Muscle of arm (tissue), 12 donors: ENCODE results near the gene ASTL. TPM values are rescaled to one million over a fixed set of nuclear protein-coding genes. Genes with fewer than 3 reads are reported as not detected.
"Not testable (repeated sequence)": the region's sequence is repeated elsewhere in the genome, so short reads cannot be mapped to it uniquely, and the experiment has no call there.

Experiments used
- DNase-seq: peaks from one replicate; pipeline ENCODE4 v3.0.0-alpha.2; 2013
- polyA plus RNA-seq, 12 donors: library from polyadenylated mRNA; unstranded; fragments of 120-200 nt; gene quantifications; one replicate each; pipeline ENCODE4 v1.2.1, GENCODE V29; 2013; ENCODE audit not compliant: insufficient read length in 12 of 12

The ASTL gene
- polyA plus RNA-seq, 12 donors = 0.15 to 0.21 (median 0.20) TPM; not detected in 9

DNA sequence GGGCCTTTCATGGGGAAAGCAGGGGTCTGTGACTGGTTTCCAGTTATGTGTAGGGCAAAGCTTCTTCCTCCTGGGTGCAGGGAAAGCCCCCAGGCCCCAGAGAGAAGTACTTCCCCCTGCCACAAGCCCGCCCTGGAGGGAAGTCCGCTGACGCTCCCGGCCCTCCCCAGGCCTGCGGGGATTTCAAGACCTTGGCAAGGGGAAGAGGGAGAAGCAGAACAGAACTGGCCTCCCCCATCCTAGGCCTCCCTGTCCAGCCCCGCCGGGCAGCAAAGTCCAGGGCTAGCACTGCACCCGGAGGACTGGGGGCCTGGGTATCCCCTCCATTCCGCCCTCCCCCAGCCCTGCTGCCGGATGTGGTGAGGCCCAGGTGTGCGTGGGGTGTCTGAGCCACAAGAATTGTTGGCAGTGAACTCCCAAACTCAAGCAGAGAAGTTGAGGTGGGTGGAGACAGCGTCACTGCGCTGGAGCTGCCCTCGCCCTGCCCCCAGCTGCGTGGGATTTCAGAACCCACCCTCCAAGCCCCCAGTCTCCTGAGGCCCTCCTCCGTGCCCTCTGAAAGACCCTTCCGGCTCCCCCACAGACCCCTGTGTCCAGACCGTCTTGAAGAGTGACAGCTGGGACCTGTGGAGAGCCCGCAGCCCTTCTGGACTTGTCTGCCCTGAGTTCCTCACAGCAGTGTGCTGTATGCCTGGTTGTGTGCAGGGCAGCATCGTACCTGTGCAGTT is 8.0 kb upstream of the ASTL start:
- DNase-seq = peak; percentile 36

DNA sequence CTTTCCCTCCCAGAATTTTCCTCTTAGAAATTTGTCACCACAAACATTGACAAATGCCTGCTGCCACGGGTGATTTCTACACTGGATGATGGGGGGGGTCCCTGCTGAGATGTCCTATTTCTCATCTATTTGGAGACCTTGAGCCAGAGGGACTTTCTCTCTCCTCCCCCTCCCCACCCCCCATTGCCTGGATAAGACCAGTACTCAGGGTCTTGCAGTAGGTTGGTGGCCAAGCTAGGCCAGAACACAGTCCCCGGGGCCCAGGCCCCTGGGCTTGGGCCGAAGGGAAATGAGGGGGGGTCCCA is 7.5 kb upstream of the ASTL start:
- no peak for DNase-seq

DNA sequence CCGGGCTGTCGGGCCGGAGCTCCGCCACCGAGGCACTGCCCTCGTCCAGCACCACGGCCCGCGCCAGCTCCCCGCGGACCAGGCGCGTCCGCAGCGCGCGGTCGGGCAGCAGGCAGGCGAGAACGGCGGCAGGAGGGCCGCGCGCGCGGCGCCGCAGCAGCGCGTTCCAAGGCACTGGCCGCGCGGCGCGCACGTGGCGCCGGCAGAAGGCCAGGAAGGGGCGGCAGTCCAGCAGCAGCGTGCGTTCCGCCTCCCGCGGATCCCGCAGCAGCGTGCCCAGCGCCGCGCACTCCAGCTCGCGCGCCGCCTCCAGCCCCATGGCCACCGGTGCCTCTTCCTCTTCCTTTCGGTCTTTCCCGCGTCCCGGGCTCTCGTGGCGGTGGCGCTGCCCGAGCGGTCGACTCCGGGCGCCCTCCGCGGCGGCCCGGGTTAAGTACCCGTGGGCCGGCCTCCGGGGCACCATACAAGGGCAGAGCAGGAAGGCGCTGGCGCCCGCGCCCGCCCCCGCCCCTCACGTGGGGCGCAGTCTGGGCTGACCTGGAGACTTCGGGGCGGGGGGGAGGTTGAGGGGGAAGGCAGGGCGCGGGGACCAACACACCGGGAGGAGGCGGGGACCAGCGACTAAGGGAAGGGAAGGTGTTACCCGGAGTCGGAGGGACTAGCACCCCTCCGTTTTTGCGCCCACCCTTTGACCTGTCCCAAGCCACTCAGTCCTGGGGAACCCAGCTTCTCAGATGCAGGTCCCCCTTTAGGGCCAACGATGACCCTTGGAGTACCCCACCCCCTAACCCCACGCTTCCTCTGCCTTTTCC is 6.9 kb upstream of the ASTL start, which contains the start of gene DUSP2:
DUSP2 (minus strand) TSS at position 405 of the 812 bp plus-strand sequence; CDS start at position 319, 86 bp downstream.
- DNase-seq = peak; percentile 65

DNA sequence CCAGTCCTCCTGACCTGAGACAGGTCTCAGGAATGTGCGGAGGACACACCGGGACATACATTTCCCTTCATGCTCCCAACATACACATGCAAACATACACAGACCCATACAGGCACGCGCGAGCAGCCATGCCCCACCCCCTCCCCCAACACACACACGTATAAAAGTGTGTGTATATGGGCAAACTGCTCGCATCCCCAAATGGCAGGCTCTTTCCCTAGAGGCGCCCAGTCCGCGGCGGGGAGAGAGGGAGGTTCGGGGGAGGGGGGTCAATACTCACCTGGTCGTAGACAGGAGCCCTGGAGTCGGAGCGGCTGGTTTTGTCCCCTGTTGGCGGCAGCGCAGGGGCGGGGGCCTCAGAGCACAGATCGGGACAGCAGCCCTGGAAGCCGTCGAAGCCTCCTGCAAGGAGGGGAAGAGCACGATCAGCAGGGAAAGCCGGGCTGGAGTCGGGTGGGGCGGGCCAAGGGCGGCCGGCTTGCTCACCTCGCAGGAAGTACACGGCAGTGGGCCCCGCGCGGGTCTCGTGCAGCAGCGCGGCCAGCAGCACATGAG is 6.3 kb upstream of the ASTL start:
- no peak for DNase-seq

DNA sequence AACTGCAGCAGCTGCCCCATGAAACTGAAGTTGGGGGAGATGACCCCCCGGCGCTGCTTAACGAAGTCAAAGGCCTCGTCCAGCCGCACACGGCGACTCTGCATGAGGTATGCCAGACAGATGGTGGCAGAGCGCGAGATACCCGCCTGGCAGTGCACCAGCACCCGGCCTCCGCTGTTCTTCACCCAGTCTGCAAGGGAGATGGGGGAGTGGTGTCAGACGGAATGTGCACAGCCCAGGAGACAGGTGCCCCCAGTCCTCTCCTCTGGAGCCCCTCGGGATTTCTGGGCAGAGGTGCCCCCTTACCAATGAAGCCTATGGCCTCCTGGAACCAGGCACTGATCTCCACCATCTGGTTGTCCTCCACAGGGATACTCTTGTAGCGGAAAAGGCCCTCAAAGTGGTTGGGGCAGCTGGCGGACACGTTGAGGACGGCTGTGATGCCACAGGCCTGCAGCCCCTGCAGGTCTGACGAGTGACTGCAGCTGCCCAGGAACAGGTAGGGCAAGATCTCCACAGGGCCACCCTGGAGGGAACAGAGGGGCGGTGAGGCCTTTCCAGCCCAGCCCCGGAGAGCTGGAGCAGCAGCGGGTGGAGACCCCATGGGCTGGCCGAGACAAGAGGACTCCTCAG is 5.7 kb upstream of the ASTL start:
- DNase-seq = no peak

DNA sequence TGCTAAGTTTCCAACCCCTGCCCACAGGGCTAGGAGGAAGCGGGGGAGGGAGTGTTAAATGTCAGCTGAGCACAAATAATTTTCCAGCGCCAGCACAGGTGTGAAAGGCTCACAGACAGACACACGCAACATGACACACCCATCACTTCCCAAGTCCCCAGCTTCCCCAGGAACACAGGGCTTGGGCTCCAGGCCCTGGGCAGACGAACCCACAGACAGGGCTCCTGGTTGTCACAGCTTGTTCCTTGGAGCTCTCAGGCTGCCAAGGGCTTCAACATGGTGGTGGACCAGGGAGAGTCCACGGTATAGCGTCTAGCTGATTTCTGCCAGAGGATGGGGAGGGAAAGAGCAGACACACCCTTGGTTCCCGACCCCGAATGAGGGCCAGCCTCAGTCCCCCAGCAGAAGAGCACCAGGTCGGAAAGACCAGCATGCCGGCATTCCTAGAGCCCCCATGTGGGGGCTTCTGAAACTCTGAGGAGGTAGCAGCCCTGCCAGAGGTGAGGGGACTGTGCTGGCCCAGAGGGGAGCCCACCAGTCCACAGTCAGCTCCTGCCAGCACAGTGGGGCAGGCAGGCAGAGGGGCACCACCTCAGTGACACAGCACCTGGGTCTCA is 5.0 kb upstream of the ASTL start:
- no peak for DNase-seq

DNA sequence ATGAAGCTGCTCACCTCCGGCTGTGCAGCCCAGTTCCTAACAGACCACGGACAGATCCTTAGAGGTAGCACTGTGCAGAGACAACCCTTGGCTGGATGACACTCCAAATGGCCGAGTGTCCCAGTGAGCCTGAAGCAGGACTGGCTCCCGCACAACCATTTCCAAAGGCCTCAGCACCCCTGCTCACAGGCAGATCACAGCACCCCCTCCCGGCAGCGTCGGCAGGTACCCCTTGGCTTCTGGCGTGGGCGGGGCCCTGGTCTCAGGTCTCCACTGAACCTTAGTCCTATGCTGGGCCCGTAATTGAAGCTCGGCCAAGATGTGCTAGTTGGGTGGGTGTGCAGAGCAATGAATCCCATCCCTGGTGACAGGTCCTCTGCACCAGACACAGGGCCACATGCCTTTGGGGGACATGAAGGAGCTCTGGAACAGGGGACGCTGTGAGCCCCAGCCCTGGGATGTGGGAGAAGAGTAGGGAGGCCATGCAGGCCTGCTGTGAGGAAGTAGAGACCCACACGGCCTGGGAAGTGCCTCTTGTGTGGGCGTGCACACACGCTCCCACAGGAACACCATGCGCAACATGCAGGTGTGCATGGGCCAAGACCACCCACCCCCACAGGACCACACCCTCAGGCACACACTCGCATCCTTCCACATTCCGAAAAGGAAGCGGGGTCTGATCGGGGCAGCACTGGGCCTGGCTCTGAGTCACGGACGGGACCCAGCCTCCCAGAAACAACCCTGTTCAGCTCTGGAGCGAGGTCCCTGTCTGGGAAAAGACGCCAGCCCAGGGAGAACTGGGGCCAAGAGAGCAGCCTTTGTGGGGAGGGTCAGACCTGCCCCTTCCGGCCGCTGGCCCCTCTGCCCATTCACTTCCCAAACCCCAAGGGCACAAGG is 4.2 kb upstream of the ASTL start:
- no peak for DNase-seq

DNA sequence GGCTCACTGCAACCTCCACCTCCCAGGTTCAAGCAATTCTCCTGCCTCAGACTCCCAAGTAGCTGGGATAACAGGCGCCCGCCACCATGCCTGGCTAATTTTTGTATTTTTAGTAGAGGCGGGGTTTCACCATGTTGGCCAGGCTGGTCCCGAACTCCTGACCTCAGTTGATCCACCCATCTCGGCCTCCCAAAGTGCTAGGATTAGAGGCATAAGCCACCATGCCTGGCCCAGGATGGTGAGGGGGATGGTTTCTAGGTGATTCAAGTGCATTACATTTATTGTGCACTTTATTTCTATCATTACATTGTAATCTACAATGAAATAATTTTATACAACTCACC is 3.3 kb upstream of the ASTL start:
- DNase-seq = not testable (repeated sequence)

DNA sequence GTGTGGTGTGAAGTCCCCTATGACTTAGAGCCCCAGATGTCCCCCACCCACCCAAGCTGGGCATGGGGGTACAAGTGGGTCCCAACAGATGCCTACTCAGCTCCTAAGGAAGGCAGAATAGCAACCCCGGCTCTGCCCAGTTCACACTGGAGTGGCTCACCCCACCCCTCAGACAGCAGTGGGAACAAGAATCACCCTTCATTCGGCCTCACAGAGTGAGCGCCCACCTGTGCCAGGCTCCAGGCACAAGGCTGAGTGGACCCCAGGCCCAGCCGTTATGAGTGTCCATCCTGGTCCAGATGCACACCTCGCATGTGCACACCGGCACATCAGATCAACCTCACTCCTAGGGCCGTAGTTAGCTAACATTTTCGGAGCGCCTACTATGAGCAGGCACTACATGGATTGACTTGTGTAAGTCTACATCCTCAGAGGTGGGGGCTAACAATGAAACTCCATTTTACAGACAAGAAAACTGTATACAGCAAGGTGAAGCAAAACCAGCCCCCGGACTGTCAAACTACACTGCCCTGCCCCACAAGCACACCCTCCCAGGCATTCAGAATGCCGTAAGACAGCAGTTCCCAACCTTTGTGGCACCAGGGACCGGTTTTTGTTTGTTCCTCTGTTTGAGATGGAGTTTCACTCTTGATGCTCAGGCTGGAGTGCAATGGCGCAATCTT is 2.8 kb upstream of the ASTL start:
- no peak for DNase-seq

DNA sequence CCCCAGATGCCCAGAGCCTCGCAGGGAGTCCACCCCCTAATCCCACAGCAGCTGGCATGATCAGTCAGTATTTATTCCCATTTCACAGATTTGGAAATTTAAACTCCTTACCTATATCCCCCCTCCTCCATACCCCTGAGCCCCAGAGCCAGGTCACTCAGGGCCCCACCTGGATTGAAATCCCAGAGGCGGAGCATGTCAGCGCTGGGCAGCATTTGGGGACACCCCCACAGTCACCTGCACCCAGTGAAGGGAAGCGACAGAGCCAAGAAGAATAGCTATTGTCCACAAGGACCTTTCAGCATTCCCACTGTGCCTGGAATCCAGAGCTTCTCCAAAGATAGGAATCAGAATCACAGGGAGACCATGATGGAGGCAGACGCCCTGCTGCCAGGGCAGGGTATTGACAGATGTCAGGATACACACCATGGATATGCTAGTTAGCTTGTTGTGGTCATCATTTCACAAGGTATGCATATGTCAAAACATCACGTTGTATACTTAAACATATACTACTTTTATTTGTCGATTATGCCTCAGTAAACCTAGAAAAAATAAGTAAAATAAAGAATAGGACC is 968 bp upstream of the ASTL start:
- DNase-seq = no peak

DNA sequence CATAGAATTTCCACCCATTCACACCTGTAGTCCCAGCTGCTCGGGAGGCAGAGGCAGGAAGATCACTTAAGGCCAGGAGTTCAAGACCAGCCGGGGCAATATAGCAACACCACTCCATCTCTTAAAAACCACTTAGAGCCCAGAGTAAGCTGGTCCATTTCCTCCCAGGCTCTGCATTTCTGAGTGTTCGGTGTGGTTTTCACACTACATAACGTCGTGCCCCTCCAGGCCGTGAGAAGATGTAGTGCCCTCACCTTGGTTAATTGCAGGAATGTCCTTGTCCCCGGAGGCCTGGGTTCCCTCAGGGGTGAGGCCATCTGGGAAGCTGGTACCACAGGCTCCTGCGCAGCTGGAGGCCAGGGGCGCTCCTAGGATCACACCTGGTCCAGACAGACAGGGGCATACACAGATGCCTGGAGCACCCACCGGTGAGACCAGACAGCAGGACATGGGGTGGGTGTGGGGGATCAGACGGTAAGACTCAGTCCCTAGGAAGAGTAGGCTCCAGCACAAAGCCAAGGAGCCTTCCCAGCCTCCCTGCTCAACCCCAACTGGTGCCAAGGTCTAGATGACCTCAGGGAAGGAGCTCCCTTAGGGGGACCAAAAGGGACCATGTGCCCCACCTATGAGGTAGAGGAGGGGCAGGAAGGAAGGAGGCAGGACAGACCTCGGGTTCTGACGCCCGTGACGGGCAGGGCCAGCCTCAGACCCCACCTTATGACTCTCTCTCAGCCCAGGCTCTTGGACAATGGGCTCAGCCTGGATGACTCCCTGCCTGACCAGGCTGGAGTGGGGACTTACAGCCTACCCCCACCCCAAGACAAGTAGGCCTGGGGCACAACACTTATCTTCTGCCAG is 752 bp downstream of the ASTL start:
- DNase-seq = no peak

DNA sequence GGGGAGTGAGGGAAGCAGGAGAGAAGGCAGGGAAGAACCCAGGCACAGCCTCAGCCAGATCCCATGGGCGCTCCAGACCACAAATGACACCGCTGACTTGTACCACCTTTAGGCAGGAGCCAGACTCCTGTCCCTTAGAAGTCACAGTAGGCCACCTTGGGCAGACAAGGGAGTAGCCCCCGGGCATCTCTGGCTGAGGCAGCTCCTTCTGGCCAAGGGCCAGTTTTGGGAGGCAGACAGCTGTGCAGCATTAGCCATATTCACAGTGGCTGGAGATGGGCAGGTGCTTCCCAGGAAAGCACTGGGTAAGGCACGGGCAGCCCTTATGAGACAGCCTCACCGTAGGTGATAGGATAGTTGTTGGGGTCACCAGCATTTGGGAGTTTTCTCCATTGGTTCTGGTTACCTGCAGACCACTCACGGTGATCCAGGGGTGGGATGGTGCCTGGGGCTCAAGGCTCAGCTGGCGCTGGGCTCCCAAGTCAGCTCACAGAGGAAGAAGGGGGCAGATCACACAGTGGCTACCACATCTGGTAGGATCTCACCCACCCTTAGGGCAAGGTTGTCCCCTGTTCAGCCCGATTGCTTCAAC is 2.1 kb downstream of the ASTL start:
- DNase-seq = no peak

DNA sequence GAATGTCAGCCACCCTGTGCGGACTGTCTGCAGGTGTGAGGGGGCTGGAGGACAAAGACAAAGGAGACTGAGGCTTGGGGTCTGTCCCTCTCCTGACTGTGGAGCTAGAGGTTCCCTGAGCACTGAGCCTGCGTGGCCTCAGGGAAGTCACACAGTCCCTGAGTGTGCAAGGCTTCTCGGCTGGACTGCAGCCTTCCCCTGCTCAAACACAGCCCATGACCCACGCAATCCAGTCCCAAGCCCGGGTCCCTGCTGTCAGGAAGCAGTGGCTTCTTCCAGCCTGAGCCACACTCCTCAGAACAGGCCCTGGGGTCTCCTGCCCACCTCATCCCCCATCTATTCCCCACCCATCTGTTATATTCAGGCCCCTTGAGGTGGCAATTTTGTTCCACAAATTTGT is 2.7 kb downstream of the ASTL start:
- no peak for DNase-seq

DNA sequence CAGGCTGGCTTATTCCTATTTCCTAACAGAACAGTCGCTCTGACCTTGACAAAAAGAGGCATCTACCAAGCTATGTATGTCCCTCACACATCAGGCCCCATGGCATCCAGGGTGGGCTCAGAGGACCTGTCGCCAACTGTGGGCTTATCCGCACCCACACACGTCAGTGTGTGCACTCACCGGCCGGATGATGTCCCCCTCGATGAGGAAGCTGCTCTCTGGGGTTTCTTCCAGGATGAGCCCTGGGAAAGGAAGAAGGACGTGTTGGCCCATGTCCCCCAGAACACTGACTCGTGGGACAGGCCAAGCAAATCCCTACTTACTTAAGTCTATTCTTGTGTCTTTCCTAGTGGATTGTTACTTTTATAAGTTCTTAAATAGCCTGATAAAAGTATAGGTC is 3.1 kb downstream of the ASTL start:
- DNase-seq = no peak

DNA sequence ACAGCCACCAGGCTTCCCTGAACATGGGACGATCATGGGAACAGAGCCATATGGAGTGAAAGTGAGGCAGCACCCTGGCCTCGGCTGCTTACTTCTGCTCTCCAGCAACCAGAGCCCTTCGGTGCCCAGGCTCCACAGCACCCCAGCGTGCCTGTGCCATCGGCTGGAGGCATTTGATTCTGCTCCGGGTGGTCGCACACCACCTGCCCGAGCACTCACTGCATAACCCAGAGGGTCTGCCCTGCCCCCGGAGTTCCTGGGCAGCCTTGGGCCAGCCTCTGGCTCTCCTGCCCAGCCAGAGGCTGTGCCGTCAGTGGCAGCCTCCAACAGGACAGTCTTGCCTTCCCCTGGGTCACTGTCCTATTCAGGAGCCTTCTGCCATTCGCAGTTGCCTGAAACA is 3.9 kb downstream of the ASTL start:
- no peak for DNase-seq

DNA sequence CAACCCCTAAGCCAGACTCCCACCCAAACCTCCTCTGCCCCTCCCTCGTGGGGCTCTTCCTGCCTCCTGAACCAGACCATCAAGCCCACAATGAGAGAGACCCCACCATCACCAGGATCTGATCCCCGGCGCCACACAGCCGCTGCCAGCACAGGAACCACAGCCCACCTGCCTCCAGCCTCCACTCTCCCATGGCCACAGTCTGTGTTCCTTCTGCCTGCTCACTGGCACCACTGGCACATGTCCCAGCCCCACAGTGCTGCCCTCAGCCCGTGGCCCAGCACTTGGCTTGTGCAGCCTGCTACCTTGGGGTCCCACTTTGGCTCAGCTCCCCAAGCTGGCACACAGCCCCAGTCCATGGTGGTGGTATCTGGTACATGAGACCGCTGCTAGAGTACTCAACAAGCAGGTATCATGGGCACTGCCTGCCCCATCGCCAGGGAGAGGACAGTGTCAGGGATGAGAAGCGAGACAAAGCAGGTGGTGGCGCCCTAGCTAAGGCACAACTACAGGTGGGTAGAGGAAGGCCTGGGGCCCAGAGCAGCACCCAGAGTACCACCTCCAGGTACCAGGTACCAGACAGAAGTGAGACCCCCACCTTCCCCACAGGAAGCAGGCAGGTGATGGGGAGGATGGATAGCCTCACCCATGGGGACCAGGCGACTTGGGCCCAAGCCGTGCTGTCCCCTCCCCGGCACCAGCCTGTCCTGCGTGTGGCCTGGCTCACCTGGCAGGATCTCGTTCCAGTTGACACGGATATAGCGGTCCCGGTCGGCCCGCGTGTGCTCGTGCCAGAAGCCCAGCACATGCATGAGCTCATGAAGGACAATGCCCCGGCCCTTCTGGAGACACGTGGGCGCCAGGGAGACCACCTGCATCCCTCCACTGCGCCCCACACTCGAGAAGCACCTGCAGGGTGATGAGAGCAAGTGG is 6.2 kb downstream of the ASTL start:
- no peak for DNase-seq

DNA sequence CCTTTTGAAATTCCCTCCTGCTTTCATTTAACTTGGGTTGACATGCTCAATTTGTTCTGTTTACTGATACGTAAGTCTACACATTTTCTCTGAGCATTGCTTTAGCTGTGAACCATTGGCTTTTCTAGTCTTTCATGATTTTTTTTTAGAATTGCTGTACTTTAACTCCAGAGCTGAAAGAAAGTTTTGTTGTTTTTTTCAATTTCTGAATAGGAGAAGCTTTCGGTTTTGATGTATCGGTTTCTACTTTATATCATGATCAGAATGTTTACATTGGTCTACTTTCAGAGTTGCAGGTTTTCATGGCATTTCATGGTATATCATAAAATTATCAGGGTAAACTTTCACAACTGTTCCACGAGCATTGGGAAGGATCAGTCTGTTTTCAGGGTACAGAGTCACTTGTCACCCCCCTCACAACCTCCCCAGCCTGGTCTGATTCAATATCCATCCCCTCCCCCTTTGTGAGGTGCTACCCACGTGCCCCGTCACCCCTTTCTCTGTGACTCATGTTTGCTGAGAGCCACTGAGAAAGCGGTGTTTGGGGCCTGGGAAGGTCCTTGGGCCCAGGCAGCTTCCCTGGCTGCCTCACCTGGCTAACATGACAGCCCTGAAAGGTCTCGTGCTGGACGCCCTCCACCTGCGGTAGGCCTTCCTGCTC is 7.0 kb downstream of the ASTL start:
- DNase-seq = no peak
